Measurements from ENCODE around the gene BCR.

Gene BCR

GRCh38 chr22:23207729-23208393 is 27.6 kb downstream of the BCR start:
- H3K4me3 ChIP-seq (replicated peaks; ENCODE audit: low read depth, low read length): no peak overlapping the region
- DNase-seq (ENCODE audit: extremely low read depth, low read depth): no peak
- TF ChIP-seq, protein P1, sequence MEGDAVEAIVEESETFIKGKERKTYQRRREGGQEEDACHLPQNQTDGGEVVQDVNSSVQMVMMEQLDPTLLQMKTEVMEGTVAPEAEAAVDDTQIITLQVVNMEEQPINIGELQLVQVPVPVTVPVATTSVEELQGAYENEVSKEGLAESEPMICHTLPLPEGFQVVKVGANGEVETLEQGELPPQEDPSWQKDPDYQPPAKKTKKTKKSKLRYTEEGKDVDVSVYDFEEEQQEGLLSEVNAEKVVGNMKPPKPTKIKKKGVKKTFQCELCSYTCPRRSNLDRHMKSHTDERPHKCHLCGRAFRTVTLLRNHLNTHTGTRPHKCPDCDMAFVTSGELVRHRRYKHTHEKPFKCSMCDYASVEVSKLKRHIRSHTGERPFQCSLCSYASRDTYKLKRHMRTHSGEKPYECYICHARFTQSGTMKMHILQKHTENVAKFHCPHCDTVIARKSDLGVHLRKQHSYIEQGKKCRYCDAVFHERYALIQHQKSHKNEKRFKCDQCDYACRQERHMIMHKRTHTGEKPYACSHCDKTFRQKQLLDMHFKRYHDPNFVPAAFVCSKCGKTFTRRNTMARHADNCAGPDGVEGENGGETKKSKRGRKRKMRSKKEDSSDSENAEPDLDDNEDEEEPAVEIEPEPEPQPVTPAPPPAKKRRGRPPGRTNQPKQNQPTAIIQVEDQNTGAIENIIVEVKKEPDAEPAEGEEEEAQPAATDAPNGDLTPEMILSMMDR (IDR thresholded peaks at IDR 0.05; ENCODE audit: low read depth, low read length, missing control alignments): no peak

GRCh38 chr22:23210428-23211170 is 30.3 kb downstream of the BCR start:
- DNase-seq (ENCODE audit: extremely low read depth, low read depth): no peak
- no peak overlapping the region for H3K4me3 ChIP-seq (replicated peaks; ENCODE audit: low read depth, low read length)
- TF ChIP-seq, protein P1 (IDR thresholded peaks at IDR 0.05; ENCODE audit: low read depth, low read length, missing control alignments): no peak

- TF ChIP-seq, protein P1 (IDR thresholded peaks at IDR 0.05; ENCODE audit: low read depth, low read length, missing control alignments): no peak
These were observed 31.3 kb downstream of the BCR start for GRCh38 chr22:23211622-23212021.

GRCh38 chr22:23212061-23213021 is 32.0 kb downstream of the BCR start:
- TF ChIP-seq, protein P1 (IDR thresholded peaks at IDR 0.05; ENCODE audit: low read depth, low read length, missing control alignments): no peak
- DNase-seq (ENCODE audit: extremely low read depth, low read depth): no peak
- no peak overlapping the region for H3K4me3 ChIP-seq (replicated peaks; ENCODE audit: low read depth, low read length)

More at GRCh38 chr22:23211622-23212021, 31.3 kb downstream of the BCR start:
- no peak for DNase-seq (ENCODE audit: extremely low read depth, low read depth)
- no peak overlapping the region for H3K4me3 ChIP-seq (replicated peaks; ENCODE audit: low read depth, low read length)

DNA sequence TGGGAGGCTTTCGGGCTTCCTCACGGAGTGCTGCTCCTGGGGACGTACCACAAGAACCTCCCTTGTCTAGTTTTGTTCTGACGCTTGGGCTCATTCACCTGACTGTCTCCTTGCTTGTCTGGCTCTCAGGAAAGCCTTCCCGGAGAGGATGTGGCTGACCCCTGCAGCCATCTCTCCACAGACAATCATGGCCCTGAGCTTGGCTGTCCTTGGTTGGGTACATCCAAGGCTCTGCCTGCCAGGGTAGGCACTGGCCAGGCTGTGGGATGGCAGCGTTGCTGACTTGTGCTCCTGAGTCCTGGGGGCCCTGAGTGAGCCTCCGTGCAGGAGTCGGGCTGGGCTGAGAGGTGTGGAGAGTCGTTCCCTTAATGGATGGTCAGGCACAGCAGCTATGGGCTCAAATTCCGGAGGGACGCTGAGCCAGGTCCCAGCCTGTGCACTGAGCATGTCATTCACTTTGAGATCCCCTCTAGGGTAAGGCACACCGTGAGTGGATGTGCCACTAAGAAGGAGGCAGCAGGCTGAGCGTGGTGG is 32.8 kb downstream of the BCR start:
- TF ChIP-seq, protein P1 (IDR thresholded peaks at IDR 0.05; ENCODE audit: low read depth, low read length, missing control alignments): no peak
- DNase-seq (ENCODE audit: extremely low read depth, low read depth): no peak
- no peak overlapping the region for H3K4me3 ChIP-seq (replicated peaks; ENCODE audit: low read depth, low read length)

- H3K4me3 ChIP-seq (replicated peaks; ENCODE audit: low read depth, low read length): no peak overlapping the region
- TF ChIP-seq, protein P1 (IDR thresholded peaks at IDR 0.05; ENCODE audit: low read depth, low read length, missing control alignments): no peak
- no peak for DNase-seq (ENCODE audit: extremely low read depth, low read depth)
These were observed 33.4 kb downstream of the BCR start for GRCh38 chr22:23213581-23214334.

Data from HFF-Myc (cell line).